Nephron progenitor cell (in vitro differentiated cells): ENCODE results near the gene NTM.

Source experiments
- DNase-seq: peaks from one replicate; pipeline ENCODE4 v3.0.0; 2021
- H3K27ac Mint-ChIP-seq: 2 replicates; pipeline ENCODE4 v1.8.0; 2021; ENCODE audit warnings: mild to moderate bottlenecking, moderate library complexity, mixed read lengths
- H3K27me3 Mint-ChIP-seq: 2 replicates; pipeline ENCODE4 v1.8.0; 2021; ENCODE audit warnings: mild to moderate bottlenecking, low read depth, mixed read lengths; ENCODE audit not compliant: poor library complexity
- H3K36me3 Mint-ChIP-seq: 2 replicates; pipeline ENCODE4 v1.8.0; 2021; ENCODE audit warnings: low read depth, mixed read lengths
- H3K4me1 Mint-ChIP-seq: 2 replicates; pipeline ENCODE4 v1.8.0; 2021; ENCODE audit warnings: mixed read lengths
- H3K4me3 Mint-ChIP-seq: 2 replicates; pipeline ENCODE4 v1.8.0; 2021; ENCODE audit warnings: mild to moderate bottlenecking, moderate library complexity, mixed read lengths
- H3K9me3 Mint-ChIP-seq: 2 replicates; pipeline ENCODE4 v1.8.0; 2021; ENCODE audit warnings: mild to moderate bottlenecking, moderate library complexity, mixed read lengths
- TF ChIP-seq, protein P1 (sequence below): fragments of 200-600 bp; sonication (generic); IDR thresholded peaks from 2 replicates; pipeline ENCODE4 v1.5.0; 2021; ENCODE audit warnings: antibody characterized with exemption

Gene NTM

DNA sequence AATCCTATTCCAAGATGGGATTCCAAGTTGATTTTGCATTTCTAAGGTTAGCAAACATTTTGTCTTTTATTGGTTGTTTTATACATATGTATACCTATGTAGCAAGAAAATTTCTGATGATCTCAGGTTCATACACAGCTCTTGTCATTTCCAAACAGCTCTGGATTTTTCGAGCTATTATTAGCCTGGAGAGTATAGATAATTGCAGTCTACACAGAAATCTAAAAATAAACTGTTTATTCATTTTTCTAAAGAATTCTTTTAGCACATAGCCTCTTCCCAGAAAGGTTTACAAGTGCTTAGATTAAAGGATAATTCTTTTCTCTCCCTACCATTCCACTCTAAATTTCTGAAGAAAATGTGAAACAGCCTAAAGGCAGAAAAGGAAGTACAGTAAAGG, 705.0 kb downstream of the NTM start:
- TF ChIP-seq, protein P1, sequence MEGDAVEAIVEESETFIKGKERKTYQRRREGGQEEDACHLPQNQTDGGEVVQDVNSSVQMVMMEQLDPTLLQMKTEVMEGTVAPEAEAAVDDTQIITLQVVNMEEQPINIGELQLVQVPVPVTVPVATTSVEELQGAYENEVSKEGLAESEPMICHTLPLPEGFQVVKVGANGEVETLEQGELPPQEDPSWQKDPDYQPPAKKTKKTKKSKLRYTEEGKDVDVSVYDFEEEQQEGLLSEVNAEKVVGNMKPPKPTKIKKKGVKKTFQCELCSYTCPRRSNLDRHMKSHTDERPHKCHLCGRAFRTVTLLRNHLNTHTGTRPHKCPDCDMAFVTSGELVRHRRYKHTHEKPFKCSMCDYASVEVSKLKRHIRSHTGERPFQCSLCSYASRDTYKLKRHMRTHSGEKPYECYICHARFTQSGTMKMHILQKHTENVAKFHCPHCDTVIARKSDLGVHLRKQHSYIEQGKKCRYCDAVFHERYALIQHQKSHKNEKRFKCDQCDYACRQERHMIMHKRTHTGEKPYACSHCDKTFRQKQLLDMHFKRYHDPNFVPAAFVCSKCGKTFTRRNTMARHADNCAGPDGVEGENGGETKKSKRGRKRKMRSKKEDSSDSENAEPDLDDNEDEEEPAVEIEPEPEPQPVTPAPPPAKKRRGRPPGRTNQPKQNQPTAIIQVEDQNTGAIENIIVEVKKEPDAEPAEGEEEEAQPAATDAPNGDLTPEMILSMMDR, result no peak
- Mint-ChIP-seq H3K4me3 (no peak overlapping the region), H3K27ac (no peak overlapping the region), H3K36me3 (no peaks in the 10 kb centered on the region), H3K9me3 (no peaks in the 10 kb centered on the region), H3K4me1 (peaks cover 31% of the 10 kb centered on the region), H3K27me3 (no peaks in the 10 kb centered on the region)
- DNase-seq, result no peak

DNA sequence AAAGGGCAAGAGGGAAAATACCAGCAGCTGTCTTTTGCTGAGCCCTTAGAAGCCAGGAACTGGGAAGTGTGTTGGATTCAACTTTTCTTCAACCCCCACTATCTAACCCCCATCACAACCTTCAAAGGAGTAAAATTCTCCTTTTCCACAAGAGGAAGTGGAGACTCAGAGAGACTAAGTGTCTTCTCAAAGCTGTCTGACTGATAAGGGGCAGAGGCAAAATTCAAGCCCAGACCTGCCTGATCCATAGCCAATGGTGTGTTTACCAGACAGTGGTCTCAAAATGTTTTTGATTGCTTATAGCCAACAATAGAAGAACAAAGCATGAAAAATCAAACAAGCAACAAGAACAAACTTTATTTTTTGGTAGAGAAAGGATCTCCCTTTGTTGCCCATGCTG, 707.0 kb downstream of the NTM start:
- H3K27ac Mint-ChIP-seq, result no peak overlapping the region
- TF ChIP-seq, protein P1, result no peak
- no peaks in the 10 kb centered on the region for H3K27me3 Mint-ChIP-seq
- H3K9me3 Mint-ChIP-seq, result peaks cover 8% of the 10 kb centered on the region
- H3K4me1 Mint-ChIP-seq, result peaks cover 18% of the 10 kb centered on the region
- H3K4me3 Mint-ChIP-seq, result no peak overlapping the region
- DNase-seq, result no peak
- no peaks in the 10 kb centered on the region for H3K36me3 Mint-ChIP-seq

DNA sequence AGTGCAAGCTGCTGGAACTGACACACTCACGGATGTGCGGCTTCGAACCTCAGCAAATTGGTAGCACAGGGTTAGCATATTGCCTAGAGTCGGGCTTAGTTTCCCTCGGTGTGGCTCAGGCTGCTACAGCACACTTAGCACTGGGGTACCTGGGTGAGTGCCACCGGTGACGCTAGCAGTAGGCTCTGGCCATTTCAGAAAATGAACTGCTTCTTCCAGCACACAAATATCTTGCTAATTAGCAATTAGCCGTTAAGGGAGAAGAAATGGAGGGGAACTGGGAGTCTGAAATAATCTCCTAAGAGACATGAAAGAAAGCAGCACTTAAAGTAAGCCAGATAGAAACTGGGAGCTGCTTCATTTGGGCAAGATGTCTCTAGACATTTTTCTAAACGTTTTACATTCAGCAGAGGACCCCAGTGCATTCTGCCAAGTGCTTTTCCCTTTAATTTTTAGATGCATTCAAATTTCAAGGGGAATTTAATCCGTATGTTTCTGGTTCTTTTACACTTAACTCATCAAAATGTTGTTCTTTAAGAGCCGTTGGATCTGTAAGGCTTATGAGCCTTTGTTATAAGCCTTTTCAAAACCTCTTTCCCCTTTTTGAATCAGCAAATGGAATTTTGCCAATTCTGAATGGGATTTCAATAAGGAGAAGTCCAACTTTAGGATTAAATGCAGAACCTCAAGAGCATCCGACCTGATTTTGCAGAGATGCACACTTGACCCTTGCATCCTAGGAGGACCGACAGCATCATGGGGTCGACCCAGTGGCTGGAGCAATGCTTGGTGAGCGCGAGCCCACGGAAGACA, 708.1 kb downstream of the NTM start:
- H3K9me3 Mint-ChIP-seq, result peaks cover 17% of the 10 kb centered on the region

DNA sequence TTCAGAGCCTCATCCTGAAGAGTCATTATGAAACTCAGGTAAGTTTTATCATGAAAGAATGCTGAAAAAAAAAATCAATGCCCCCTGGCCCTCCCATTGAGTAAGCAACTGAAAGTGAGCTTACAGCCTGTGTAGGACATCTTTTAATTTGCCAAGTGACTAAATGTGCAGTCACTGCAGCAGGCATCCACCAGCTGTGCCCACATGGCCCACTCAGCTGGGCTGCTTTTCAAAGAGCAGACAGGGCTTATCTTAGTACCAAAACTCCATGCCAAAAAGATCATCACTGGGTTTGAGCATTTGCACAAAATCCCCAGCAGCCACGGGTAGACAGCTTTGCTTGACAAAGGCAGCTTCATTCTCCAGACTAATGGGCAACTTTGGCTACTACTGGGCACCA, 709.7 kb downstream of the NTM start:
- TF ChIP-seq, protein P1, result no peak
- Mint-ChIP-seq H3K9me3 (peaks cover 30% of the 10 kb centered on the region), H3K36me3 (no peaks in the 10 kb centered on the region), H3K4me3 (no peak overlapping the region), H3K27ac (no peak overlapping the region), H3K4me1 (no peaks in the 10 kb centered on the region), H3K27me3 (no peaks in the 10 kb centered on the region)
- no peak for DNase-seq

More for the DNA sequence above, 708.1 kb downstream of the NTM start:
- Mint-ChIP-seq H3K27ac (no peak overlapping the region), H3K27me3 (no peaks in the 10 kb centered on the region), H3K4me3 (no peak overlapping the region), H3K4me1 (peaks cover 7% of the 10 kb centered on the region), H3K36me3 (no peaks in the 10 kb centered on the region)
- TF ChIP-seq, protein P1, result no peak
- no peak for DNase-seq

DNA sequence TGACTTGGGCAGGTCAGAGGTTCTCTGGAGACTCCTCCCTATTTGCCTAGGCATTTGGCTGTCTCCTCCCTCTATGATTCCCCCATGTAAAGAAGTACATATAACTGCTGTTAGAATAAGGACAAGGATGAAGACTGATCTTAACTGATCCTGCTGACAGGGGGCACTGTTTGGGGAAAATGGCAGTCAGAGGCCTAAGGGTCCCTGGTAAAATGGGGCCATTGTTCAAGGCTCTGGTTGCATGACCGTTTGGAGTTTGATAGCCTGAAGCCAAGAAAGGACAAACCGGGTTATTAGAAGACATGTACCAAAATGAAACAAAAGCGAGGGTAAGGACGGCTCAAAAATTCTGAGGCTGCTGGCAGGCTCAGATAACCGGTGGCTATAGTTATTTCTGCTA, 712.2 kb downstream of the NTM start:
- Mint-ChIP-seq H3K27me3 (no peaks in the 10 kb centered on the region), H3K4me3 (no peak overlapping the region), H3K4me1 (no peaks in the 10 kb centered on the region), H3K27ac (no peak overlapping the region), H3K9me3 (peaks cover 51% of the 10 kb centered on the region), H3K36me3 (peaks cover 6% of the 10 kb centered on the region)
- no peak for DNase-seq
- TF ChIP-seq, protein P1, result no peak

DNA sequence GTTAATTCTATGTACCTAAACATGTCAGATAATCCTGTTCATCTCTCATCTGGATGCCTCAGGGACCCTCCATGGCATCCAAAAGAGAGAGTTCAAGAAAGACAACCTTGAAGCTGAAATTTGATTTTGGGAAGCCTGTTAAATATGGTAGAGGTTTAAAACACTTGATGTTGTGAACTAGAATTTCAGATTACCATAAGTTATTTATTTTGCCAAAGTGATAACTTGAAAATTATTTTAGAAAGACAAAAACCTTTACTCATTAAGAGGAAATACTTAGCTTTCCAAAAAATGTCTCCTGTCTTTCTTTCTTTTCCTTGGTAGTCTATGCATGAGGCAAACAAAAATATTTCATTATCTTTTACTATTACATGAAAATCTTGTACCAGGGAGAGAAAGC, 714.0 kb downstream of the NTM start:
- Mint-ChIP-seq H3K4me1 (no peaks in the 10 kb centered on the region), H3K9me3 (peaks cover 68% of the 10 kb centered on the region), H3K36me3 (peaks cover 6% of the 10 kb centered on the region), H3K4me3 (no peak overlapping the region), H3K27me3 (peaks cover 3% of the 10 kb centered on the region), H3K27ac (no peak overlapping the region)
- TF ChIP-seq, protein P1, result no peak
- no peak for DNase-seq
